Coronary artery (tissue), 2 donors: ENCODE results near the gene PHACTR2.
A peak's percentile ranks its signal among the peaks of the same experiment; 100 is the strongest.

Source experiments
- DNase-seq: peaks from one replicate; pipeline ENCODE4 v3.0.0-alpha.2; 2017; ENCODE audit warnings: low spot score
- H3K27ac ChIP-seq, 2 donors: fragments of 200-600 bp; sonication (generic); one replicate each; pipeline ENCODE4 v1.5.1; 2016 to 2019
- H3K4me3 ChIP-seq: fragments of 200-600 bp; sonication (generic); 2 replicates; pipeline ENCODE4 v1.5.1; 2016; ENCODE audit warnings: mild to moderate bottlenecking, moderate library complexity
- TF ChIP-seq, protein P1 (sequence below): fragments of 200-600 bp; sonication (generic); IDR thresholded peaks from one replicate; pipeline ENCODE4 v1.5.1; 2019; ENCODE audit warnings: antibody characterized with exemption

The PHACTR2 gene

DNA sequence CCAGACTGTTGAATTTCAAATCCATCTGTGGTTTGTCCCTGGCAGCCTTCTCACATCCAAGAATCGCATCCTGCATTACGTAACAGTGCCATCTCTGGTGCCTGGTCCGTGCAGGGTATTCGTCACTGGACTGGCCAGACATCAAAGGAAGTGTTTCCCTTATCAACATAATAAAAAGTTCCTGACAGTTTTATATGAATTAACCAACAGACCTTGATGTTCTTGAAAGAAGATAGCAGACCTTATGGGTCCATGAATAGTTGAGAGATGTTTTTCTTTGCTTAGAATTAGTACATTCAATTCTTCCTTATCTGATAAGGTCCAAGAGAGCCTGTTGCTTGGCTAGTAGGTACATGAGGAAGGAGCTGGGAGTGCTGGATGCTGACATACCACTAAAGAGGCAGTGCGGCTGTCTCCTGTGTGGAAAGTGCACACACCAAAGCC is 77.6 kb downstream of the PHACTR2 start:
- H3K27ac ChIP-seq: peak overlapping the region in 1 of 2 donors; percentile 3
- no peak for DNase-seq
- TF ChIP-seq, protein P1, sequence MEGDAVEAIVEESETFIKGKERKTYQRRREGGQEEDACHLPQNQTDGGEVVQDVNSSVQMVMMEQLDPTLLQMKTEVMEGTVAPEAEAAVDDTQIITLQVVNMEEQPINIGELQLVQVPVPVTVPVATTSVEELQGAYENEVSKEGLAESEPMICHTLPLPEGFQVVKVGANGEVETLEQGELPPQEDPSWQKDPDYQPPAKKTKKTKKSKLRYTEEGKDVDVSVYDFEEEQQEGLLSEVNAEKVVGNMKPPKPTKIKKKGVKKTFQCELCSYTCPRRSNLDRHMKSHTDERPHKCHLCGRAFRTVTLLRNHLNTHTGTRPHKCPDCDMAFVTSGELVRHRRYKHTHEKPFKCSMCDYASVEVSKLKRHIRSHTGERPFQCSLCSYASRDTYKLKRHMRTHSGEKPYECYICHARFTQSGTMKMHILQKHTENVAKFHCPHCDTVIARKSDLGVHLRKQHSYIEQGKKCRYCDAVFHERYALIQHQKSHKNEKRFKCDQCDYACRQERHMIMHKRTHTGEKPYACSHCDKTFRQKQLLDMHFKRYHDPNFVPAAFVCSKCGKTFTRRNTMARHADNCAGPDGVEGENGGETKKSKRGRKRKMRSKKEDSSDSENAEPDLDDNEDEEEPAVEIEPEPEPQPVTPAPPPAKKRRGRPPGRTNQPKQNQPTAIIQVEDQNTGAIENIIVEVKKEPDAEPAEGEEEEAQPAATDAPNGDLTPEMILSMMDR: no peak

DNA sequence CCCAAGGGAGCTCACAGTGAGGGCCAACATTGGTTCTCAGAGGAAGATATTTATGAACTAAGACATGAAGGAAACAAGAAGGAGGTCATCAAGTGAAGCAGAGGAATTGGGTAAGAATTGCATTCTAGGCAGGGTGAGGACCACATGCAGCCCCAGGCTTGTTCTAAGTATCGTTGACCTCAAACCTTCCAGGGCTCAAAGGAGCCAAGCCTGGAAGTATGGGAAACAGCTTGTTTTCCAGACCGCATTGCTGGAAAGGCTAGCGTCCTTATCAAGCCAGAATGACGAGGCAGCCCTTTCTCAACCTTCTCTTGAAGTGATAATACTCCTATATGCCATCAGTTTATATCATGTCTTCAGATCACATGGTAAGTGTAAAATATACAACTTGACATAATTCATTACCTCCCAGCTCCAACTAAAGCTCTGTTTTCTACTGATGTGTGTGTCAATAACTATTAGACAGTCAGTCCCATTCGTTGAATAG is 79.6 kb downstream of the PHACTR2 start:
- TF ChIP-seq, protein P1: no peak
- DNase-seq: no peak
- Histone ChIP-seq H3K27ac (no peak overlapping the region), H3K4me3 (no peak overlapping the region)

More for the DNA sequence above, 77.6 kb downstream of the PHACTR2 start:
- no peak overlapping the region for H3K4me3 ChIP-seq

DNA sequence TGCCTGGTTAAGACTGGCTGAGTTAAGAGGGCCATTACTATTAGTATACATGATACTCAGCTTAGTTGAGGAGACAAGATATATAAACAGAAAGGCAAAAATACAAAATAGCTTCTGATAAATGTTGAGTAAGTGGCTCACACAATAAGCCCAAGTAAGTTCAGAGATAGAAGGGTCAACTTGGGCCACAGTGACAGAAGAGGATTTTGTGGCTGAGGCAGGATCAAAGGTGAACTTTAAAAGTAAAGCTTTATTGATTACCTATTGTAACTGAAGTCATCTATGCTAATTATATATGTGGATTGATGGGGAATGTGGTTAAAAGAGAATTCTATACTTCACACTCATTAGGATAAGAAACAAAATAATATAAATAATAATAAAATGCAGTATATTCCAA is 80.8 kb downstream of the PHACTR2 start:
- Histone ChIP-seq H3K27ac (no peak overlapping the region), H3K4me3 (no peak overlapping the region)
- TF ChIP-seq, protein P1: no peak
- DNase-seq: no peak

DNA sequence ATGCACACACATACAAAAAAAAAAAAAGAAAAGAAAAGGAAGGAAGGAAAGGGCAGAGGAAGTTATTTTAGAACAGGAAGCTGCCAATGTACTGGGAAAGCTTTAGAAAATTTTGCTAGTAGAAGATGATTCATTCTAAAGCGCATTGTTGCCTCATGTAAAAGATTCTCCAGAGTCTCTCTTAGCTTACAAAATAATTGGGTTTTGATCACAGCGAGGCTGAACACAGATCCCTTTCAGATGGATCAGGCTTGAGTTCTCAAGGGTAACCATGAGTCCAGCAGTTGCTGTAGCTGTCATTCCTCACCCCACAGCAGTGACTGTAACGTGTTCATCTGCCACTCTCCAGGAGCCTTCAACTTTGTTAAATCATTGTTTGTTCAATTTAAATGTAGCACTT is 81.9 kb downstream of the PHACTR2 start:
- peak overlapping the region in 1 of 2 donors; percentile 42 for H3K27ac ChIP-seq
- no peak overlapping the region for H3K4me3 ChIP-seq
- TF ChIP-seq, protein P1: no peak
- DNase-seq: no peak

DNA sequence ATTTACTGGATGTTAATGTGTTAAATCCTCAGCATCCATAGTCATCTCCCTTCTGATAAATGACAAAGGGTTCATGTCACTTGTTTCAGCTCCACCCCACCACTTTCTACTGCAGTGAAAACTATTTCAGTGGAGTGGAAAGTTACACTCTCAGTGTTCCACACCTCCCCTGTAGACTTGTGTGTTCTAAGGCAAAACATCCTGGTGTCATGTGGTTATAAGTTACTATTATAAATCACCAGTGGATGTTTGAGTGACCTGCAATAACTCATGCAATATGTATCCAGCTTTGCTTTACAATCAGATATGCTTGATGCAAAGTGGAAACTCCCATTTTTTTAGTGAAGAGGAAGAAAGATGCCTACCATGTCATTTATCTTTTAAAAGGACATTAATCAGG is 83.3 kb downstream of the PHACTR2 start:
- no peak for DNase-seq
- Histone ChIP-seq H3K4me3 (no peak overlapping the region), H3K27ac (no peak overlapping the region)
- TF ChIP-seq, protein P1: no peak

DNA sequence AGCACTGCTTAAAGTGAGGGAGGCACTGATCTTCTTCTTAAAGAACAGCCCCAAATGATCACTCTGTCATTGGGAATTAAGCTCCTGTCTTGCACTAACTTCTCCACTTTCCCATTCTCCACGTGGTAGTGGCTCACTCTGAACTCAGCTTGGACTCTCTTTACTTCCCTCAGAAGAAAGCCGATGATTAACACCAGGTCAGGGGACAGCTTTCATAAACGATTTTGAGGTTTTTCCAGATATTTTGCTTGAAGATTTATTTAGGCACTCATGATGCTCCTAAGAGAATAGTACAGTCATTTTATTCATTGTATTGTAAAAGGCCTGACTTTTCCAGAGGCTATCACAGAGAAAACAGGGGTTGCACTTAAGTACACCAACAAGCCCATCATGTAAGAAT is 84.4 kb downstream of the PHACTR2 start:
- TF ChIP-seq, protein P1: no peak
- Histone ChIP-seq H3K27ac (no peak overlapping the region), H3K4me3 (no peak overlapping the region)
- no peak for DNase-seq

DNA sequence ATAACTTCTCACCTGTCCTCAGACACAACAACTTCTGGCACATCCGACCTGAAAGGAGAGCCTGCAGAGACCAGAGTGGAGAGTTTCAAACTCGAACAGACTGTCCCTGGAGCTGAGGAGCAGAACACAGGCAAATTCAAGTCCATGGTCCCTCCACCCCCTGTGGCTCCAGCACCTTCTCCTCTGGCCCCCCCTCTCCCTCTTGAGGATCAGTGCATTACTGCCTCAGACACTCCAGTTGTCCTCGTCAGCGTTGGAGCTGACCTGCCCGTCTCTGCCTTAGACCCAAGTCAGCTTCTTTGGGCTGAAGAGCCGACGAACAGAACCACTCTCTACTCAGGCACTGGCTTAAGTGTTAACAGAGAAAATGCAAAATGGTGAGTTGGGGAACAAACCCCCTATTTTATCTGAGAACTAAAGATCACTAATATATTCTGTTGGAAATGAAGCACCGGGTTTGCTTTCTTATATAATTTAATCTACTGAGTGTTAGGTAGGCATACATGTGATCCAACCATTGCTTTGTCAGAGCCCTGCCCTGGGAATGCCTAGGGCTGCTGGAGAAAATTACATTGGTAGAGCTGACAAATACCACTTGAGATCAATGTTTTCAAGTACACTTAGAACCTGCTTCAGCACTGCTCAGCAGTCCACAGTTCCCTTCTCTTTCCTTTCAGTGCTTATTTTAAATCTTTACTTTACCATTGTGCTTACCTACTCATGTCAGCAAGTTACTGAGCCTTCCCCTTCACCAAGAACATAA is 87.8 kb downstream of the PHACTR2 start:
- no peak for DNase-seq
- TF ChIP-seq, protein P1: no peak
- no peak overlapping the region for H3K4me3 ChIP-seq
- H3K27ac ChIP-seq: no peak overlapping the region
